Measurements from ENCODE around the gene OSER1.

DNA sequence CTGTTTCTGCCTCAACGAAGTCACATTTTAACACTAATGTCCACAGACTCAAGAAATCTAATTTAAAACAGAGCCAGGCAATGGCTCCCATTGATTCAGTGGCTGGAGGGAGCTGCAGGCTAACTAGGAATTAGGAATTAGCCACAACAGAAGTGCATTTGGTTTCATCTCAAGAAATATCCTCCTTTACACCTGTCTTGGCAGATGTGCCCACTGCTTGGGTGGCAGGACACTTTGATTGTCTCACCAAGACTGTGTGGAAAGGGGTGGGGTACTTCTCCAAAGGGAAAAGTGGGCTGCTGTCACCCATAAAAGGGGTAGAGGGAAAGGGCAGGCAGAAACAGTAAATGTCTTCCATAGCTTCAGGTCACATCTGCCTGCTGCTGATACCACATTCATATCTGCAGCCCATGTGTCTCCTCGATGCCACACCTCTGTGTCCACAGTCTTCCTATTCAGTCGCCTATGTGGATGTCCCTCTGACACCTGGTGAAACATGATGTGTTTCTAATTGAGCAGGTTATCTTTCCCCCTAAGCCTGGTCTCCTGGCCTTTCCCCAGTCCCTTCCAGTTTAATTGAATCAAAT lies 10.9 kb upstream of the OSER1 start:
- TF ChIP-seq CTCF (IDR thresholded peaks at IDR 0.05 in 4 of 5, conservative IDR thresholded peaks at IDR 0.05 in 1 of 5) (no peak), POLR2A (IDR thresholded peaks at IDR 0.05) (no peak)

Measured in gastrocnemius medialis (tissue), 4 donors.